ENCODE results near the gene LFNG.

Gene LFNG

DNA sequence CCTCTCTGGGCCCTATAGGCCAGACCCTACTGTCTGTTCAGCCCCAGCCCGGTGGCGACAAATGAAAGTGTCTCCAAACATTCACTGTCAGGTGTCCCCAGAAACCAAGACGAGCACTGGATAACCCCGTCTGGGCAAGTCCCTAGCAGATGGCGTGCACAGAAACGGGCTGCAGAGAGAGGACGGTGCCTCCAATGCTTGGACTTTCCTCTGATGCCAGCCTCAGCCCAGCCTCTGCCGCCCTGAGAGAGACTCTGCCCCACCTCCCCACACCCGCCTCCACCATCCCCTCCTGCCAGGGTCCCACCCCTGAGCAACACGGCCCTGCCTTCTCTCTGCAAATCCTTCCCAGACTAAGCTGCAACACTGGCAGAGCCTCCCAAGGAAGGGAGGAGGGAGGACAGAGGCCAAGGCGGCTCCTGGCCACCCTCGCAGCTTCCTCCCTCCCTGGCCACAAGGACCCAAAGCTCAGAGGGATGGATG lies 7.4 kb upstream of the LFNG start:
- H3K4me3 ChIP-seq (ENCODE audit: low read length), result no peak overlapping the region
- TF ChIP-seq, protein P1, sequence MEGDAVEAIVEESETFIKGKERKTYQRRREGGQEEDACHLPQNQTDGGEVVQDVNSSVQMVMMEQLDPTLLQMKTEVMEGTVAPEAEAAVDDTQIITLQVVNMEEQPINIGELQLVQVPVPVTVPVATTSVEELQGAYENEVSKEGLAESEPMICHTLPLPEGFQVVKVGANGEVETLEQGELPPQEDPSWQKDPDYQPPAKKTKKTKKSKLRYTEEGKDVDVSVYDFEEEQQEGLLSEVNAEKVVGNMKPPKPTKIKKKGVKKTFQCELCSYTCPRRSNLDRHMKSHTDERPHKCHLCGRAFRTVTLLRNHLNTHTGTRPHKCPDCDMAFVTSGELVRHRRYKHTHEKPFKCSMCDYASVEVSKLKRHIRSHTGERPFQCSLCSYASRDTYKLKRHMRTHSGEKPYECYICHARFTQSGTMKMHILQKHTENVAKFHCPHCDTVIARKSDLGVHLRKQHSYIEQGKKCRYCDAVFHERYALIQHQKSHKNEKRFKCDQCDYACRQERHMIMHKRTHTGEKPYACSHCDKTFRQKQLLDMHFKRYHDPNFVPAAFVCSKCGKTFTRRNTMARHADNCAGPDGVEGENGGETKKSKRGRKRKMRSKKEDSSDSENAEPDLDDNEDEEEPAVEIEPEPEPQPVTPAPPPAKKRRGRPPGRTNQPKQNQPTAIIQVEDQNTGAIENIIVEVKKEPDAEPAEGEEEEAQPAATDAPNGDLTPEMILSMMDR (conservative IDR thresholded peaks at IDR 0.05; ENCODE audit: low read depth, low read length), result no peak

DNA sequence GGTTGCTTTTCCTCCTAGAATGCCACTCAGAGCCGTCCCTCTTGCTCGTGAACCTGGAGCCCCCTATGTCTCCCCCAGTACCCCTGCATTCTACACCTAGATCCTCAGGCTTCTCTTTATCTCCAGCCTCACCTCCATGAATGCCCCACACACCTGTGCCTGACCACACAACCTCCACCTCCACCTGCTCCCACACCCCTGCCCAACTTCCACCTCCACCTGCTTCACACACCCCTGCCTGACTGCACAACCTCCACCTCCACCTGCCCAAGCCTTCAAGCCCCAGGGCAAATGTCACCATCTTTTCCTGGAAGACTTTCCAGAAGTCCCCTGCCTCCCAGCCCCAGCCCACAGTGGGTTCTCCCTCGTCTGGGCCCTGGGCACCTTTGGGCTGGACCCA lies 6.9 kb upstream of the LFNG start:
- no peak for DNase-seq (ENCODE audit: low read depth)
- TF ChIP-seq, protein P1 (conservative IDR thresholded peaks at IDR 0.05; ENCODE audit: low read depth, low read length), result no peak
- H3K4me3 ChIP-seq (ENCODE audit: low read length), result no peak overlapping the region

More for the DNA sequence above, 7.4 kb upstream of the LFNG start:
- no peak for DNase-seq (ENCODE audit: low read depth)

DNA sequence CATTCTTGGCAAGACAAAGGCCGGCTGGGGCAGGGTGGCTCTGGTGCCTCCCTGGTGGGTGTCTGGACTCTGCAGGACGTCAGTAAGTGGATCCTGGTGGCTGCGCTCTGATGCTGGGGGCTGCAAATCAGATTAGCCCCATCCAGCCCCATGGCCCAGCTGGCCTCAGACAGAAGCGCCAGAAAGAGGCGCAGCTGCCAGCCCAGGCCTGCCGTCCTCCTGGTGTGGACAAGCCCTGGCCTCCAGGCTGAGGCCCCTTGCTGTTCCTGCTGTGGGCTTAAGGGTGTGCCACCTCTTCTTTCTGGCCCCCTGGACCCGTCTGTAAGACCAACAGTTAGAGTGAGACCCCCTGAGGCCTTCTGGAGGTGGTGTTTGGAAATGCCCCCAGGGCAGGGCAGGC lies 5.9 kb upstream of the LFNG start:
- TF ChIP-seq, protein P1 (conservative IDR thresholded peaks at IDR 0.05; ENCODE audit: low read depth, low read length), result no peak
- H3K4me3 ChIP-seq (ENCODE audit: low read length), result no peak overlapping the region
- no peak for DNase-seq (ENCODE audit: low read depth)

DNA sequence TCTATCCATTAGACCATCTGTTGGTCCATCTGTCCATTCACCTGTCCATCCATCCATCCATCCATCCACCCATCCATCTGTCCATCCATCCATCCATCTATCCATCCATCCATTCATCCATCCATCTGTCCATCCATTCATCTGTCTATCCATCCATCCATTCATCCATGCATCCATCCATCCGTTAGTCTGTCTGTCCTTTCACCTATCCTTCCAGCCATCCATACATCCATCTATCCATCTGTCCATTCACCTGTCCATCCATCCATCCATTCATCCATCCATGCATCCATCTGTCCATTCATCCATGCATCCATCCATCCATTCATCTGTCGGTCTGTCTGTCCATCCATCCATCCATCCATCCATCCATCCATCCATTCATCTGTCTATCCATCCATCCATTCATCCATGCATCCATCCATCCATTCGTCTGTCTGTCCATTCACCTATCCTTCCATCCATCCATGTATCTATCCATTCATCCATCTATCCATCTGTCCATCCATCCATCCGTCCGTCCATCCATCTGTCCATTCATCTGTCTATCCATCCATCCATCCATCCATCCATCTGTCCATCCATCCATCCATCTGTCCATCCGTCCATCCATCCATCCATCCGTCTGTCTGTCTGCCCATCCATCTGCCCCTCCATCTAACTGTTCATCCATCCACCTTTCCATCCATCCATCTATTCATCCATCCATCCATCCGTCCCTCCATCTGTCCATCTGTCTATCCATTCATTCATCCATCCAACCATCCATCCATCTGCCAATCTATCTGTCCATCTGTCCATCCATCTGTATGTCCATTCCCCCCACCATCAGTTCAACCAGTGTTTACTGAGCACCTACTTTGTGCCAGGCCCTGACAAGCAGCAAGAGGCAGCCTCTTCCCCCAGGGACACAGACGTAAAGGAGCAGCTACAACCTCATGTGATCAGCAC lies 4.8 kb upstream of the LFNG start:
- H3K4me3 ChIP-seq (ENCODE audit: low read length), result no peak overlapping the region
- DNase-seq (ENCODE audit: low read depth), result no peak
- TF ChIP-seq, protein P1 (conservative IDR thresholded peaks at IDR 0.05; ENCODE audit: low read depth, low read length), result no peak

DNA sequence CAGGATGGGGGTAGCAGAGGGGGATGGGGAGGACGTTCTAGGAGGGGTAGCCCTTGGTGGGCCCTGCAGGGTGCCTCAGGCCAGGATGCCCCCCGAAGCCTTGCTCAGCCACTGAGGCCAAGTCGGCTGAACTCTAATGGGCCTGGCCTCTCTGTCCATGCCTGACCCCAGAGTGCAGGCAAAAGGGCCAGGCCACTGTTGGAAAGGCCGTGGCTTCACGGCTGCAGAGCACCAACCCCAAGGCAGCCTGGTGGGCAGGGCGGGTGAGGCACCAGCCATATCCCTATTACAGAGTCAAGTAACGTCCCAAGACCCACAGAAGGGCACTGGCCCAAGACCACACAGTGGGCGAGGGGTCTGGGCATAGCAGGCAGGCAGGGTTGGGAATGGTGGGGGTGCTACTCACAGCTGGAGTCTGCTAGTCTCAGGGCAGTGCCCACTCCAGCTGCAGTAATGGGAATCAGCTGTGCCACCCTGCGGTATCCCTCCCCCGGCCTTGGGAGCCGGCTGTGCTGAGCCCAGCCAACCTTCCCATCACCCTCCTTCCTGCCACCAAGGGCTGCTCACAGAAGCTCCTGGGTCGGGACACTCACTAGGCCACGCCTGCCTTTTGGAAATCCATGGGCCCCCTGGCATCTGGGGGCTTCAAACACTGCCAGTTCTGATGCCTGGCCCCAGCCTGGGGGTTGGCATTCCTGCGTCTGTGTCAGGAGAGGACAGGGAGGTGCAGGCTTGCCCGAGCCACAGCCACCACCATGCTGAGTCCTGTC lies 4.0 kb upstream of the LFNG start:
- no peak for DNase-seq (ENCODE audit: low read depth)
- TF ChIP-seq, protein P1 (conservative IDR thresholded peaks at IDR 0.05; ENCODE audit: low read depth, low read length), result no peak
- no peak overlapping the region for H3K4me3 ChIP-seq (ENCODE audit: low read length)

DNA sequence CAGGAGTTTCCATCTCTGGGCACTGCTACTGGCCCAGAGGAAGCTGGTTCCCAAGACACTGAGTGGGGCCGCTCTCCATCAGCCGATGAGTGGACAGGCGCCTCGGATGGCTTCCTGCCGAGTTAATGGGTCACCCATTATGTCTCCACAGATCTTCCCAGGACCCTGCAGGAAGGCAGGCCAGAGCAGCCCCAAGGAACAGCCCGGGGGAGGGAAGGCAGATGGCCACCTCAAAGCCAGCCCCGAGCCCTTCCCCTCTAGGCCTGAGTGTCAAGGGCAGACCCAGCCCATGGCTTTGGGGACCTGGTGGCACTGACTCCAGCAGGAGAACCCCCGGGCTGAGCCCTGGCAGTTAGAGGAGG lies 3.4 kb upstream of the LFNG start:
- no peak overlapping the region for H3K4me3 ChIP-seq (ENCODE audit: low read length)
- TF ChIP-seq, protein P1 (conservative IDR thresholded peaks at IDR 0.05; ENCODE audit: low read depth, low read length), result no peak
- DNase-seq (ENCODE audit: low read depth), result no peak
